Large intestine (tissue), 3 donors: ENCODE results near the gene FRAS1. TPM values are rescaled to one million over a fixed set of nuclear protein-coding genes. Genes with fewer than 3 reads are reported as not detected.
A peak's percentile ranks its signal among the peaks of the same experiment; 100 is the strongest.

Experiments used
- DNase-seq, 2 donors: peaks; one replicate each; pipeline versions ENCODE4 v3.0.0 to v3.0.0-alpha.2; 2013
- H3K27ac ChIP-seq: one replicate; pipeline ENCODE4 v1.5.1; 2013; ENCODE audit warnings: low read length
- H3K27me3 ChIP-seq: 2 replicates; pipeline ENCODE4 v1.6.1; 2013; ENCODE audit warnings: low read length; ENCODE audit not compliant: control insufficient read depth, insufficient read depth
- H3K36me3 ChIP-seq: 2 replicates; pipeline ENCODE4 v1.6.1; 2013; ENCODE audit warnings: low read length; ENCODE audit not compliant: control insufficient read depth, insufficient read depth
- H3K4me1 ChIP-seq: one replicate; pipeline ENCODE4 v1.6.1; 2013; ENCODE audit warnings: low read length; ENCODE audit not compliant: control insufficient read depth, insufficient read depth
- H3K4me3 ChIP-seq: one replicate; pipeline ENCODE4 v1.5.1; 2013; ENCODE audit warnings: low read length
- H3K9me3 ChIP-seq: one replicate; pipeline ENCODE4 v1.6.1; 2013; ENCODE audit warnings: mild to moderate bottlenecking, low read depth, low read length, moderate library complexity; ENCODE audit not compliant: control insufficient read depth
- WGBS: methylation state at CpG from one replicate; pipeline ENCODE4 v1.1.5; 2013; ENCODE audit warnings: low lambda C conversion rate; ENCODE audit not compliant: insufficient coverage; 5-methylcytosine and 5-hydroxymethylcytosine counted together
- polyA plus RNA-seq: library from polyadenylated mRNA; unstranded; fragments of 120-200 nt; gene quantifications from one replicate; pipeline ENCODE4 v1.2.1, GENCODE V29; 2013

Gene FRAS1
- polyA plus RNA-seq, 1 donor, result 12.9 TPM

DNA sequence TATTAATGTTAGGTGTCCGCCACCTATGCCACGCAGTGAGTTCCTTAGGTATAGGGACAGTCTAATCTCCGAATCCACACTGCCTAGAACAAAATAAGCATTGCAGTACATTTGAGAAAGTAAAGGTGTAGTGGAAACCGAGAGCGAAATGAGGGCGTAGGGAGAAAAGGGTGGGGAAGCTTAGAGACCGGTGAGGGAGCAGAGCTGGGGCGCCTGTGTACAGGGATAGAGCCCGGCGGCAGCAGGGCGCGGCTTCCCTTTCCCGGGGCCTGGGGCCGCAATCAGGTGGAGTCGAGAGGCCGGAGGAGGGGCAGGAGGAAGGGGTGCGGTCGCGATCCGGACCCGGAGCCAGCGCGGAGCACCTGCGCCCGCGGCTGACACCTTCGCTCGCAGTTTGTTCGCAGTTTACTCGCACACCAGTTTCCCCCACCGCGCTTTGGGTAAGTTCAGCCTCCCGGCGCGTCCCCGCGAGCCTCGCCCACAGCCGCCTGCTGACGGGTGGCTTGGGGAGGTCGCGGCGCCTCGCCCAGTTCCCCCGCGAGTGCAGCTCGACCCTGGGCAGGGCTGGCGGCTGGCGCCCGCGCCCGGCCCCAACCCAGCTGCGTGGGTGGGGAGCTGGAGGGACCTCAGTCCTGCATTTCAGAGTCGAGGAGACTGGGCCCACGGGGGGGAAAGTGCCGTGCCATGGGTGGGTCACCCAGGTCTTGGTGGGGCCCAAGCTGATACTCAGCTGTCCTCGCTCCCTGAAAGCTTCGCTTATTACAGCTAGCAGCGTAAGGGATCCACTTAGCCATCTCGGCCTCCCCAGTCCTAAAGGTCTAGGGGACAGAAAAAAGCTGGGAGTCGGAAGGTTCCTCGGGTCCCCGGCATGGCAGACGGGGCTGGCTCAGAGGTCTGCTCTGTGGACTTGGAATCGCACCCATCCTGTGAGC, 494.6 kb downstream of the FRAS1 start, which contains the start of gene ANXA3:
TSS of gene ANXA3 (plus strand) at position 351 of the 932 bp plus-strand sequence. CDS start 2,704 bp downstream, outside the sequence.
- Histone ChIP-seq H3K4me1 (peaks cover 10% of the 10 kb centered on the region), H3K4me3 (peak within 1 kb of the TSS; percentile 72), H3K27me3 (no peaks in the 10 kb centered on the region), H3K36me3 (peaks cover 8% of the 10 kb centered on the region), H3K27ac (peak within 1 kb of the TSS; percentile 74), H3K9me3 (no peaks in the 10 kb centered on the region)
- WGBS, result 5% methylated on average over 4 of the region's 65 CpGs
- DNase-seq, result peak; percentile 81 to 91

DNA sequence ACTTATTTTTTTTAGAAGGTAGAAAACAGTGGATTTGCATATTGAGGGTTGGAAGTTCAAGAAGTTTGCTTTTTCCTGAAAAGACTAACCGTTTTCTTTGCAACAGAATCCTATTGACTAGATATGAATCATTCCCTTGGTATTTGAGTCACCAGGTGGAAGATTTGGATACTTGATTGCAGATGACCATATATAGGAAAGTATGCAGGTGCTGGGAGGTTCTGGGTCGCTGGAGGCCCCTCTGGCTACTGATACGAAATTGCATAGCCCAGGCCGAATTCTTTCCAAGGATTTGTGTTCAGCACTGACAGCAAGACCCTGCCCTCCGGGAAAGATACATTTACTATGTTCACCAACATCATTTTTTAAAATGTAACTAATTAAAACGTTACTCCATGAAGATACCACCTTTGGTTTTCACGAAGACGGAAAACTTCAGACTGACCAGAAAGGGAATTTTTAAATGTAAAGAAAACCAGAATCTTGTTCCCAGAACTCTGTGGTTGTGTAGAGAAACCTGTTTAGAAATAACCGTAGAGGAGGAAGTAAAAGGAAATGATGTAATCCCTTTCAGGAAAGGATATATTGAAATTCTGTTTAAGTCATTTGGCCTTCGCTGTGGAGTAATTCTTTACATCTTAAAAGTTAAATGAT, 495.4 kb downstream of the FRAS1 start:
- DNase-seq, result peak; percentile 67 to 69
- H3K4me3 ChIP-seq, result peak overlapping the region; percentile 72
- peak overlapping the region; percentile 74 for H3K27ac ChIP-seq
- no peaks in the 10 kb centered on the region for H3K27me3 ChIP-seq
- WGBS, result 43% methylated on average over 4 of the region's 10 CpGs
- no peaks in the 10 kb centered on the region for H3K9me3 ChIP-seq
- H3K4me1 ChIP-seq, result peaks cover 10% of the 10 kb centered on the region
- H3K36me3 ChIP-seq, result peaks cover 8% of the 10 kb centered on the region

DNA sequence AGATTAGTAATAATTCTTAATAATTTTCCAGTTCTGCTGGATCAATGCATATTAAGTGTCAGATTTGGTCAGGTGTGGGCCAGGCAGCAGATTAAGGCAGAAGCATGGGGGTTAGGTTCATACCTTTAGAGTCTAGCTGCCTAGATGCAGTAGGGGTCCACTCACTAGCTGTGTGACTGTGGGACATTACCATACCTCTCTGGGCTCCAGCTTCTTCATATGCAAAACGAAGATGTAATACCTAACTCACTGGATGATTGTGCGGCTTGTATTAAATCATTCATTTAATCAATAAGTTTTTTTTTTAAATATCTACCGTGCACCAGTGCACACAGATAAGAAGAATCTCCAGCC, 495.9 kb downstream of the FRAS1 start:
- Histone ChIP-seq H3K4me1 (peaks cover 10% of the 10 kb centered on the region), H3K27ac (peak overlapping the region; percentile 74), H3K4me3 (peak overlapping the region; percentile 72), H3K9me3 (no peaks in the 10 kb centered on the region), H3K36me3 (peaks cover 8% of the 10 kb centered on the region), H3K27me3 (no peaks in the 10 kb centered on the region)
- 73% methylated on average over 3 of the region's 3 CpGs for WGBS
- no peak for DNase-seq

GRCh38 chr4:78553529-78554060, 496.5 kb downstream of the FRAS1 start:
- peaks cover 10% of the 10 kb centered on the region for H3K4me1 ChIP-seq
- peak overlapping the region; percentile 74 for H3K27ac ChIP-seq
- no peaks in the 10 kb centered on the region for H3K27me3 ChIP-seq
- H3K36me3 ChIP-seq, result peaks cover 8% of the 10 kb centered on the region
- no peak for DNase-seq
- H3K9me3 ChIP-seq, result no peaks in the 10 kb centered on the region
- H3K4me3 ChIP-seq, result peak overlapping the region; percentile 72

- Histone ChIP-seq H3K27me3 (no peaks in the 10 kb centered on the region), H3K4me3 (no peak overlapping the region), H3K36me3 (peaks cover 12% of the 10 kb centered on the region), H3K9me3 (no peaks in the 10 kb centered on the region), H3K27ac (no peak overlapping the region), H3K4me1 (peaks cover 21% of the 10 kb centered on the region)
- no peak for DNase-seq
- no CpG with 5 or more reads among the region's 4 CpGs for WGBS
Measured at GRCh38 chr4:78556665-78557064, 499.5 kb downstream of the FRAS1 start.

DNA sequence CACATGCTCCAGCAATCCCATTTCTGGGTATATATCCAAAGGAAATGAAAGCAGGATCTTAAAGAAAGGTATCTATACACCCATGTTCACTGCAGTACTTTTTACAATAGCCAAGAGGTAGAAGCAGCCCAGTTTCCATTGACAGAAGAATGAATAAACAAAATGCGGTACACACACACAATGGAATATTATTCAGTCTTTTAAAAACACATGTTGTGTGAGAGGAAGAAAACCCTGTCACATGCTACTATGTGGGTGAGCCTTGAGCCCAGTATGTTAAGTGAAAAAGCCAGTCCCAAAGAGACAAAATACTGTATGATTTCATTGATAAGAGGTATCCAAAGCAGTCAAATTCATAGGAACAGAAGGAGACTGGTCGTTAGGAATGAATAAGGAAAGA, 500.7 kb downstream of the FRAS1 start:
- no peaks in the 10 kb centered on the region for H3K9me3 ChIP-seq
- WGBS, result 43% methylated on average over 1 of the region's 2 CpGs
- H3K4me3 ChIP-seq, result no peak overlapping the region
- peaks cover 20% of the 10 kb centered on the region for H3K4me1 ChIP-seq
- DNase-seq, result no peak
- H3K36me3 ChIP-seq, result peaks cover 12% of the 10 kb centered on the region
- no peaks in the 10 kb centered on the region for H3K27me3 ChIP-seq
- no peak overlapping the region for H3K27ac ChIP-seq

DNA sequence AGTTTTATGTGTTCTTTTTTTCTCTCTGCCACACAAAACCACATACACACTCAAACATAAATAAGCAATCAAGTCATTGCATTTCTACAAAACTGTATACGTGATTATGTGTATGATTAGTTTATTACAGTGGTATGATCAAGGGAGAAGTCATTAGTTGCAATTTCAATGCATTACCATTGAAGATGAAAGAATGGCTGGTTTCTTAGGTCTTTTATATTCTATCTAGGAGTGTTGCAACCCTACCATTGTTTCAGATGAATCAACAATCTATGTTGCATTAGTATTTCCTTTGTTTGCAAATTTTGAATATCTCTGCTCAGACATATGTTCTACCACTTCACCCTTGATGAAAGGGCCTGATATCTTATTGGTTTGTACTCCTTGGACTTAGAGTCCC, 501.3 kb downstream of the FRAS1 start:
- Histone ChIP-seq H3K4me1 (peaks cover 15% of the 10 kb centered on the region), H3K27me3 (no peaks in the 10 kb centered on the region), H3K36me3 (peaks cover 12% of the 10 kb centered on the region), H3K9me3 (no peaks in the 10 kb centered on the region), H3K4me3 (no peak overlapping the region), H3K27ac (no peak overlapping the region)
- no peak for DNase-seq
- no CpG with 5 or more reads among the region's 1 CpG for WGBS

- H3K27ac ChIP-seq, result peak overlapping the region; percentile 44
Measured at GRCh38 chr4:78560296-78560963, 503.3 kb downstream of the FRAS1 start.

GRCh38 chr4:78561677-78562076, 504.6 kb downstream of the FRAS1 start:
- Histone ChIP-seq H3K36me3 (peaks cover 3% of the 10 kb centered on the region), H3K4me3 (no peak overlapping the region), H3K4me1 (peaks cover 26% of the 10 kb centered on the region), H3K27me3 (no peaks in the 10 kb centered on the region), H3K27ac (no peak overlapping the region), H3K9me3 (no peaks in the 10 kb centered on the region)
- no peak for DNase-seq

More at GRCh38 chr4:78560296-78560963, 503.3 kb downstream of the FRAS1 start:
- peak; percentile 54 to 72 for DNase-seq
- no peak overlapping the region for H3K4me3 ChIP-seq
- no peaks in the 10 kb centered on the region for H3K27me3 ChIP-seq
- H3K36me3 ChIP-seq, result peaks cover 7% of the 10 kb centered on the region
- WGBS, result no CpG with 5 or more reads among the region's 2 CpGs
- peaks cover 16% of the 10 kb centered on the region for H3K4me1 ChIP-seq
- H3K9me3 ChIP-seq, result no peaks in the 10 kb centered on the region

DNA sequence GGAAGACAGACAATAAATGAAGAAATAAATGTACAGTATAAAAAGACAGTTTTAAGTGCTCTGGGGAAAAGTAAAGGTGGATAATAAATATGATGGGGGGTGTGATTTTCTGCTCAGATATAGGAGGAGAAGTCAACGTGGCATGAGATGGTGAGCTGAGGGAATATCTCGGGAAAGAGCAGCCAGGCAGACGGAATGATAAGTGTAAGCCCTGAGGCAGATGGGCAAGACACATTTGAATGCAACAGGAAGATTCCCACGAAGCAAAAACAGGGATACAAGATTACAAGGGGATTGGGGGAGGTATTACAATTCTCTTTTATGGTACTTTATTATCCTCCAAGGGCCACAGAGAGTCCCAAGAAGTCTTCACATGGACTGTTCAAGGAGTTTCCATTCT, 505.6 kb downstream of the FRAS1 start:
- no peak overlapping the region for H3K27ac ChIP-seq
- no CpG with 5 or more reads among the region's 4 CpGs for WGBS

More for the DNA sequence above, 505.6 kb downstream of the FRAS1 start:
- no peak for DNase-seq
- peaks cover 3% of the 10 kb centered on the region for H3K36me3 ChIP-seq
- peaks cover 32% of the 10 kb centered on the region for H3K4me1 ChIP-seq
- H3K27me3 ChIP-seq, result no peaks in the 10 kb centered on the region
- H3K9me3 ChIP-seq, result no peaks in the 10 kb centered on the region
- no peak overlapping the region for H3K4me3 ChIP-seq
